EH (cell line): ENCODE results near the gene CSNK1G2.

ENCODE experiments used
- DNase-seq: peaks from one replicate; pipeline ENCODE4 v3.0.0-alpha.2; 2015; ENCODE audit warnings: low read depth

Gene CSNK1G2

DNA sequence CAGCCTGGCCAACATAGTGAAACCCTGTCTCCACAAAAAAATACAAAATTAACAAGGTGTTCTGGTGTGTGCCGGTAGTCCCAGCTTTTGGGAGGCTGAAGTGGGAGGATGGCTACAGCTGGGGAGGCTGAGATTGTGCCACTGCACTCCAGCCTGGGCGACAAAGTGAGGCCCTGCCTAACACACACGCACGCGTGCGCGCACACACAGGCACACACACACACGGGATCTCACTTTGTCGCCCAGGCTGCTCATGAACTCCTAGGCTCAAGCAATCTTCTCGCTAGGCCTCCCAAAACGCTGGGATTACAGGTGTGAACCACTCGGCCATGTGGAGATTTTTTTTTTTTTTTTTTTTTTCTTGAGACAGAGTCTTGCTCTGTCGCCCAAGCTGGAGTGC is 77.8 kb downstream of the CSNK1G2 start:
- DNase-seq, result no peak

GRCh38 chr19:2021453-2022140 is 80.6 kb downstream of the CSNK1G2 start:
- no peak for DNase-seq

DNA sequence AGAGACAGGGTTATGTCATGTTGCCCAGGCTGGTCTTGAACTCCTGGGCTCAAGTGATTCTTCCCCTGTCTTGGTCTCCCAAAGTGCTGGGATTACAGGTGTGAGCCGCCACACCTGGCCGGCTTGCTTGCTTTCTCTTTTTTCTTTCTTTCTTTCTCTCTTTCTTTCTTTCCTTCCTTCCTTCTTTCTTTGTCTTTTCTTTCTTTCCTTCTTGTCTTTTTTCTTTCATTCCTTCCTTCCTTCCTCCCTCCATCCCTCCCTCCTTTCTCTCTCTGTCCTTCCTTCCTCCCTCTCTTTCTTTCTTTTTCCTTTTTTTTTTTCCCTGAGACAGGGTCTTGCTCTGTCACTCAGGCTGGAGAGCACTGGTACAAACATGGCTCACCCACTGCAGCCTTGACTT is 81.3 kb downstream of the CSNK1G2 start:
- no peak for DNase-seq

GRCh38 chr19:2026770-2027169 is 85.8 kb downstream of the CSNK1G2 start:
- DNase-seq, result no peak

DNA sequence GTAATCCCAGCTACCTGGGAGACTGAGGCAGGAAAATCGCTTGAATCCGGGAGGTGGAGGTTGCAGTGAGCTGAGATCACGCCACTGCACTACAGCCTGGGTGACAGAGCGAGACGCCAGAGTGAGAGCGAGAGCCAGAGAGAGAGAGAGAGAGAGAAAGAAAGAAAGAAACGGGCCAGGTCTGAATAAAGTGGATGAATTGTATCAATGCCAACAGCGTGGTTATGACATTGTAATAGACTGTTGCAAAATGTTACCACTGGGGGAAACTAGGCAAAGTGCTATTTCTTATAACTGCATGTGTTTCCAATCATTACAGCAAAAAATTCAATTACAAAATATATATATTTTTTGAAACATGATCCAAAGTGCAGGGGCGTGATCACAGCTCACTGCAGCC is 86.4 kb downstream of the CSNK1G2 start:
- DNase-seq, result peak; percentile 66
